Measurements from ENCODE around the gene IQSEC3. TPM values are rescaled to one million over a fixed set of nuclear protein-coding genes. Genes with fewer than 3 reads are reported as not detected.

IQSEC3 gene
- total and polyA plus RNA-seq, 8 donors: 0.16 to 10.1 (median 1.2) TPM

DNA sequence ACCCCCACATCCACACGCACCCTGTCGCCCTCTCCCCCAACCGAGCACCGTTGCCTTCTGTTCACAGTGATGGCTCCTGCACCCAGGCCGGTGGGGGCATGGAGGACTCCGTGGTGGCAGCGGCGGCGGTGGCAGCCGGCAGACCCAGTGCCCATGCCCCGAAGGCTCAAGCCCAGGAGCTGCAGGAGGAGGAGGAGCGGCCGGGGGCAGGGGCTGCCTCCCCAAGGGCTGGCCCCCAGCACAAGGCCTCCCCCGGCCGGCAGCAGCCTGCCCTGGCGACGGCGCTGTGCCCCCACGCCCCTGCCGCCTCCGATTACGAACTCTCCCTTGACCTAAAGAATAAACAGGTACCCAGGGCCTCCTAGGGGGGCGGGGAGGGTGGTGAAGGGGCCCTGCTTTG lies 59.0 kb downstream of the IQSEC3 start:
- no peaks in the 10 kb centered on the region for H3K4me1 ChIP-seq
- WGBS, 2 donors: 52 to 56% methylated on average over 17 to 23 of the region's 23 CpGs
- ATAC-seq (no peak), FAIRE-seq (no peak), DNase-seq (no peak)
- H3K36me3 ChIP-seq: no peaks in the 10 kb centered on the region
- no peak overlapping the region for H3K27ac ChIP-seq
- intact Hi-C loops (cut with DNase I): no loop called here
- TF ChIP-seq, protein P1, sequence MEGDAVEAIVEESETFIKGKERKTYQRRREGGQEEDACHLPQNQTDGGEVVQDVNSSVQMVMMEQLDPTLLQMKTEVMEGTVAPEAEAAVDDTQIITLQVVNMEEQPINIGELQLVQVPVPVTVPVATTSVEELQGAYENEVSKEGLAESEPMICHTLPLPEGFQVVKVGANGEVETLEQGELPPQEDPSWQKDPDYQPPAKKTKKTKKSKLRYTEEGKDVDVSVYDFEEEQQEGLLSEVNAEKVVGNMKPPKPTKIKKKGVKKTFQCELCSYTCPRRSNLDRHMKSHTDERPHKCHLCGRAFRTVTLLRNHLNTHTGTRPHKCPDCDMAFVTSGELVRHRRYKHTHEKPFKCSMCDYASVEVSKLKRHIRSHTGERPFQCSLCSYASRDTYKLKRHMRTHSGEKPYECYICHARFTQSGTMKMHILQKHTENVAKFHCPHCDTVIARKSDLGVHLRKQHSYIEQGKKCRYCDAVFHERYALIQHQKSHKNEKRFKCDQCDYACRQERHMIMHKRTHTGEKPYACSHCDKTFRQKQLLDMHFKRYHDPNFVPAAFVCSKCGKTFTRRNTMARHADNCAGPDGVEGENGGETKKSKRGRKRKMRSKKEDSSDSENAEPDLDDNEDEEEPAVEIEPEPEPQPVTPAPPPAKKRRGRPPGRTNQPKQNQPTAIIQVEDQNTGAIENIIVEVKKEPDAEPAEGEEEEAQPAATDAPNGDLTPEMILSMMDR (IDR thresholded peaks at IDR 0.05): no peak
- H3K27me3 ChIP-seq: no peaks in the 10 kb centered on the region
- no peak overlapping the region for H3K4me3 ChIP-seq
- no peaks in the 10 kb centered on the region for H3K9me3 ChIP-seq

DNA sequence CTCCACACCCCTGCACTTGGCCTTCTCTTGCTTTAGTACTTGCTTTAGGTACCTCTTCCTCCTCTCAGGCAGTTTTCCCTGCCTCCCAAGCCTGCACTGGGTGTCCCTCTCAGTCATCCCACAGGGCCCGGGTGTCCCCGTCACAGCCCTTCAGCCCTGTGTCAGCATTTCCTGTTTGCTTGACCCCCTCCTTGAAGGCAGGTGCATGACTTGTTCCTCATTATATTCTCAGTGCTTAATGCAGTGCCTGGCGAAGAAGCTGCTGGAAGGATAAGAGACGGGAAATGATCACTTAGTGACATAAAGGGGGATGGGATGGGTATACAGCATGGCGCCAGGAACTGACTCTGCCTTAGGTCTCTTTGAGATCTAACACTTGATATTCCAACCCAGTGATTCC lies 61.5 kb downstream of the IQSEC3 start:
- 65 to 70% methylated on average over 5 of the region's 5 CpGs for WGBS, 2 donors
- TF ChIP-seq, protein P1 (IDR thresholded peaks at IDR 0.05): no peak
- Histone ChIP-seq H3K27me3 (no peaks in the 10 kb centered on the region), H3K9me3 (no peaks in the 10 kb centered on the region), H3K4me3 (no peak overlapping the region), H3K27ac (no peak overlapping the region), H3K36me3 (no peaks in the 10 kb centered on the region), H3K4me1 (no peaks in the 10 kb centered on the region)
- no peak for FAIRE-seq
- ATAC-seq: peak in 2 of 4 donors; percentile 17 to 42
- intact Hi-C loops (cut with DNase I): no loop called here
- DNase-seq: no peak

DNA sequence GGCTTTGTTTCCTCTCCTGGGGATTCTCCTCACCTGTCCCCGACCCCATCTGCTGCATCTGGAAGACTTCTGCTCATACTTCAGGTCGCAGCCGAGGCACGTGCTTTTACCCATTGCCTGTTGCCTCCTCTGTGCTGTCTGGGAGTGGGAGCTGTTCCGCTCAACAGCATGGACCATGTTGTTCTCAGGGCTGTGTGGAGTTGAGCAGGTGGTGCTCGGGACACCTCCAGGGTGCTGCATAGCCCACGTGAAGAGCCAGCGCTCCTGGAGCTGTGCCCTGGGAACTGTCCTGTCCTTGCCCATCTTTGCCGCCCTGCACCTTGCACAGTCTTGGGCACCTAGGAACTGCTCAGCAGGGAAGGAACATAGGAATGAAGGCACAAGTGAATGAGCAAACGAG lies 62.4 kb downstream of the IQSEC3 start:
- DNase-seq: no peak
- Histone ChIP-seq H3K9me3 (no peaks in the 10 kb centered on the region), H3K27me3 (no peaks in the 10 kb centered on the region), H3K36me3 (no peaks in the 10 kb centered on the region), H3K4me3 (no peak overlapping the region), H3K4me1 (no peaks in the 10 kb centered on the region), H3K27ac (no peak overlapping the region)
- ATAC-seq: no peak
- WGBS, 2 donors: 49 to 55% methylated on average over 10 of the region's 10 CpGs
- intact Hi-C loops (cut with DNase I): no loop called here
- no peak for FAIRE-seq
- TF ChIP-seq, protein P1 (IDR thresholded peaks at IDR 0.05): no peak

DNA sequence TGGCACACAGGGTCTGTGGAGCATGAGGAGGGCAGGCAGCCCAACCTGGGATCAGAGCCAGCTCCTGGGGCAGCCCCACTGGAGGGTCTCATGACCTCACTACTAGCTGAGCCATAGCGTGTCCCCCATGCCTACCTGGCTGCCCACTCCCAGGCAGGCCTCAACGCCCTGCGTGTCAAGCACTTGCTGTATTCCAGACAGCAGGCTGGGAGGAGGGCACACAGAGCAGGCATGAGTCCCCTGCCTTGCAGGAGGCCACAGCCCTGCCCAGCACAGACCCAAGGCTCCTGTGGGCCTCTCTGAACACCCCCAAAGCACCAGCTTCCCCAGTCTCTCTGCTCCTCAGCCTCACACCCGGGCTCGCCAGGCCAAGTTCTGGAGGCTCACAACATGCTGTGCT lies 64.0 kb downstream of the IQSEC3 start:
- DNase-seq: no peak
- no peak for FAIRE-seq
- Histone ChIP-seq H3K27ac (no peak overlapping the region), H3K4me1 (no peaks in the 10 kb centered on the region), H3K27me3 (no peaks in the 10 kb centered on the region), H3K36me3 (no peaks in the 10 kb centered on the region), H3K9me3 (no peaks in the 10 kb centered on the region), H3K4me3 (no peak overlapping the region)
- TF ChIP-seq, protein P1 (IDR thresholded peaks at IDR 0.05): no peak
- intact Hi-C loops (cut with DNase I): no loop called here
- ATAC-seq: no peak
- 87 to 90% methylated on average over 5 of the region's 5 CpGs for WGBS, 2 donors

DNA sequence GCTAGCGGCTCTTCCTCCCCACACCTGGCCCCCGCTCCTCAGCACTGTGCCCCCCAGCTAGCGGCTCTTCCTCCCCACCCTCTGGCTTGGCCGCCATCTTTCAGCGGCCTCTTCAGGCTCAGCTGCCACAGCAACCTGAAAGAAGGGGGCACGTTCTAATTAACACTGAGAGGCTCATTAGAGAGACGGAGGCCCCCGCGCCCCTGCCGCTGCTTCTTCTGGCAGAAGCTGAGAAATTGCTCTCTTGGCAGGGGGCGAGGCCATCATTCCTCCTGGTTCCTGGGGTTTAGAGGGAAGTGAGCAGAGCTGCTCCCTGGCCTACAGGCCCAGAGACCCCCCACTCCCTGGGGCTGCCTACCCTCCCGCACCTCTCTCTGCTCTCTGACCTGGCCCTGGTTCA lies 64.4 kb downstream of the IQSEC3 start:
- DNase-seq: no peak
- Histone ChIP-seq H3K4me3 (no peak overlapping the region), H3K27ac (no peak overlapping the region), H3K27me3 (no peaks in the 10 kb centered on the region), H3K9me3 (no peaks in the 10 kb centered on the region), H3K4me1 (no peaks in the 10 kb centered on the region), H3K36me3 (no peaks in the 10 kb centered on the region)
- intact Hi-C loops (cut with DNase I): no loop called here
- WGBS, 2 donors: 77 to 86% methylated on average over 11 to 12 of the region's 12 CpGs
- no peak for FAIRE-seq
- ATAC-seq: no peak
- TF ChIP-seq, protein P1 (IDR thresholded peaks at IDR 0.05): no peak
